ENCODE data around the gene STXBP5. TPM values are rescaled to one million over a fixed set of nuclear protein-coding genes. Genes with fewer than 3 reads are reported as not detected.

Gene STXBP5
- total RNA-seq, 1 donor from 2014 or later: 10.7 TPM

DNA sequence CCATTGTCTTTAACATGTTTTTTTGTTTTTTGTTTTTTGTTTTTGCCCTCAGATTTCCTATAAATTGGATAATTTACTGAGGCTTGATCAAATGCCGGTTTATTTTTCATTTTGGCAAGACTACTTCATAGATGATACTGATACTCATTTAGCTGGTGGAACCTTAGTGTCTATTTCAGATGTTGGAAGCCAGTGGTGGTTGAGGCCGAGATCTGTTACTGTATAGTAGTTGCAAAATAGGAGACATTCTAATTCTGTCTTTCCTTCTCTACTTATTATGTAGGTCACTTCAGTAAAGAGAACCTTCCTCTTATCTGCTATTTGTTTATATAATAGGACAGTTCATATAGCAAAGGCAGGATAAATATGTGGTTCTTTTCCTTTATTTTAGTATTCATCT is 63.4 kb downstream of the STXBP5 start:
- no peak for DNase-seq (ENCODE audit: low read depth, low spot score)
- H3K4me3 Mint-ChIP-seq: no peak overlapping the region
- peaks cover 18% of the 10 kb centered on the region for H3K36me3 Mint-ChIP-seq (ENCODE audit: low read depth)
- TF ChIP-seq, protein P1, sequence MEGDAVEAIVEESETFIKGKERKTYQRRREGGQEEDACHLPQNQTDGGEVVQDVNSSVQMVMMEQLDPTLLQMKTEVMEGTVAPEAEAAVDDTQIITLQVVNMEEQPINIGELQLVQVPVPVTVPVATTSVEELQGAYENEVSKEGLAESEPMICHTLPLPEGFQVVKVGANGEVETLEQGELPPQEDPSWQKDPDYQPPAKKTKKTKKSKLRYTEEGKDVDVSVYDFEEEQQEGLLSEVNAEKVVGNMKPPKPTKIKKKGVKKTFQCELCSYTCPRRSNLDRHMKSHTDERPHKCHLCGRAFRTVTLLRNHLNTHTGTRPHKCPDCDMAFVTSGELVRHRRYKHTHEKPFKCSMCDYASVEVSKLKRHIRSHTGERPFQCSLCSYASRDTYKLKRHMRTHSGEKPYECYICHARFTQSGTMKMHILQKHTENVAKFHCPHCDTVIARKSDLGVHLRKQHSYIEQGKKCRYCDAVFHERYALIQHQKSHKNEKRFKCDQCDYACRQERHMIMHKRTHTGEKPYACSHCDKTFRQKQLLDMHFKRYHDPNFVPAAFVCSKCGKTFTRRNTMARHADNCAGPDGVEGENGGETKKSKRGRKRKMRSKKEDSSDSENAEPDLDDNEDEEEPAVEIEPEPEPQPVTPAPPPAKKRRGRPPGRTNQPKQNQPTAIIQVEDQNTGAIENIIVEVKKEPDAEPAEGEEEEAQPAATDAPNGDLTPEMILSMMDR (conservative IDR thresholded peaks at IDR 0.05): no peak
- H3K27ac Mint-ChIP-seq (ENCODE audit: unreplicated experiment): no peak overlapping the region
- H3K27me3 Mint-ChIP-seq (ENCODE audit: low read depth): no peaks in the 10 kb centered on the region
- no peaks in the 10 kb centered on the region for H3K9me3 Mint-ChIP-seq
- no peaks in the 10 kb centered on the region for H3K4me1 Mint-ChIP-seq

DNA sequence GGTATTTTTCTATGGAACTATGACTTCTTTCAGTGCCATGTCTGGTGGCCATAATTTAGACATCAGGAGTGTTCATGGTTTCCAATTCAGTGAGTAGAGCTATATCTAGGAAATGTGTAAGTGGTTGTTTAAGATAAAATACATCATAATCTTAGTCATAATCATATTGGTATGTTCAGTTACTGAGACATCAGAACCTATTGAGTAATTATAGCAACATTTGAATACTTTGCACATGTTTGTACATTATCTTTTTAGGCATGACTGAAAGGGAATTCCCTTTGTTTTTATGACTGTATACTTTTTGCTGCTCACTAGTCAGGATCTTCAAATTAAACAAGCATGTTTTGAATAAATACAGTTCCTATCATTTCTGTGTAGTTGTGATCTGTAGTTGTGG is 64.0 kb downstream of the STXBP5 start:
- Mint-ChIP-seq H3K4me1 (no peaks in the 10 kb centered on the region), H3K27me3 (ENCODE audit: low read depth) (no peaks in the 10 kb centered on the region), H3K27ac (ENCODE audit: unreplicated experiment) (no peak overlapping the region), H3K36me3 (ENCODE audit: low read depth) (peaks cover 18% of the 10 kb centered on the region), H3K9me3 (no peaks in the 10 kb centered on the region), H3K4me3 (no peak overlapping the region)
- no peak for DNase-seq (ENCODE audit: low read depth, low spot score)
- TF ChIP-seq, protein P1 (conservative IDR thresholded peaks at IDR 0.05): no peak

DNA sequence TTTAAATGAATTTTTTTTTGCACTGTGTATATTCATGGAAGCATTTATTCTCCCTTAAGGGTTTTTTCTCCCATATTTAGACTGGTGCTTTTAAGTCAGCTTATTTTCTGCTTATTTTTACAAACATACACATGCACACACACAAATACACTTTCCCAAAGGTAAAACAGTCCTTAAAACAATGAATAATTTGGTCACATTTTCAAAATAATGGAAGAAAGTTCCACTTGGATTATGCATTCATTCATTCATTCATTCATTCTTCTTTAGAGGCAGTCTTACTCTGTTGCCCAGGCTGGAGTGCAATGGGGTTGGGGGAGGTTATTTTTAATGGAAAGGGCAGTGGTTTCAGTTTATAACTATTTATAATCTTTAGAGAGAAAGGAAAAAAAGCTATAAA is 69.8 kb downstream of the STXBP5 start:
- Mint-ChIP-seq H3K4me1 (no peaks in the 10 kb centered on the region), H3K27ac (ENCODE audit: unreplicated experiment) (no peak overlapping the region), H3K36me3 (ENCODE audit: low read depth) (peaks cover 19% of the 10 kb centered on the region), H3K9me3 (peaks cover 2% of the 10 kb centered on the region), H3K4me3 (no peak overlapping the region), H3K27me3 (ENCODE audit: low read depth) (no peaks in the 10 kb centered on the region)
- TF ChIP-seq, protein P1 (conservative IDR thresholded peaks at IDR 0.05): no peak
- DNase-seq (ENCODE audit: low read depth, low spot score): no peak

DNA sequence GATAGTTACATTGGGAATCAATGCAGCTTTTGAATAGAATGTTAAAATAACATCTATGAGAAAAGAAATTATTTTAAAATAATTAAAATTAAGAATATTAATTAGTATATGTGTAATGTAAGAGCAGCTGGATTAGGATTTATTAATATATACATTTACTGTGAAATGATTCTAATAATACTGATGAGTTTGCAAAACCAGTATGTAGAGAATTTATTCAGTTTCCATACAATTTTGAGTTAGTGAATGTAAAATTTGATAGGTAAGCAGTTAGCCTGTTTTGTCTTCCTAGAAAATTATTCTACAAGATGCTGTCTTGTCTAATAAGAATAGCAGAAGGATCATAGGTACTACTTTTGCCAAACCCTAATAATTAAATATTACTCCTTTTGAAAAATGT is 70.6 kb downstream of the STXBP5 start:
- Mint-ChIP-seq H3K4me3 (no peak overlapping the region), H3K36me3 (ENCODE audit: low read depth) (peaks cover 22% of the 10 kb centered on the region), H3K27ac (ENCODE audit: unreplicated experiment) (no peak overlapping the region), H3K27me3 (ENCODE audit: low read depth) (no peaks in the 10 kb centered on the region), H3K9me3 (peaks cover 2% of the 10 kb centered on the region), H3K4me1 (no peaks in the 10 kb centered on the region)
- TF ChIP-seq, protein P1 (conservative IDR thresholded peaks at IDR 0.05): no peak
- DNase-seq (ENCODE audit: low read depth, low spot score): no peak

DNA sequence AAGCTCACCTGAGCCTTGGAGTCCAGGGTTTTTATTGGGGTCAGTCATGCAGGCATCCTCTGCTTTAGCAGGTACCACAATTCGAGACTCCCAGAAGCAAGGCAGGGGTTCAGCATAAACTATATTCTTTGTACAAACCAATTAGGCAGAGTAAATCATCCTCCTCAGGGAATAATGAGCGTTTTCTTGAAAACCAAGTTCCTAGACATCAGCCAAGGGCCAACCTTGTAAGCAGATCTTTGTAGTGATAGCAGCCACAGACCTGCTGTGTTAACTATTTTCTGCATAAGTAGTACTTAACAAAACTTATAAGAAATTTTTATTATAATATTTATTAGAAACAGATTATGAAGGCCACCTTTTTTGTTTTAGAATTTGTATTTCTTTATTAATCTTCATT is 74.7 kb downstream of the STXBP5 start:
- no peaks in the 10 kb centered on the region for H3K4me1 Mint-ChIP-seq
- no peaks in the 10 kb centered on the region for H3K27me3 Mint-ChIP-seq (ENCODE audit: low read depth)
- peak overlapping the region; percentile 67 for H3K27ac Mint-ChIP-seq (ENCODE audit: unreplicated experiment)
- peaks cover 33% of the 10 kb centered on the region for H3K36me3 Mint-ChIP-seq (ENCODE audit: low read depth)
- peaks cover 2% of the 10 kb centered on the region for H3K9me3 Mint-ChIP-seq
- TF ChIP-seq, protein P1 (conservative IDR thresholded peaks at IDR 0.05): no peak
- H3K4me3 Mint-ChIP-seq: no peak overlapping the region
- no peak for DNase-seq (ENCODE audit: low read depth, low spot score)

DNA sequence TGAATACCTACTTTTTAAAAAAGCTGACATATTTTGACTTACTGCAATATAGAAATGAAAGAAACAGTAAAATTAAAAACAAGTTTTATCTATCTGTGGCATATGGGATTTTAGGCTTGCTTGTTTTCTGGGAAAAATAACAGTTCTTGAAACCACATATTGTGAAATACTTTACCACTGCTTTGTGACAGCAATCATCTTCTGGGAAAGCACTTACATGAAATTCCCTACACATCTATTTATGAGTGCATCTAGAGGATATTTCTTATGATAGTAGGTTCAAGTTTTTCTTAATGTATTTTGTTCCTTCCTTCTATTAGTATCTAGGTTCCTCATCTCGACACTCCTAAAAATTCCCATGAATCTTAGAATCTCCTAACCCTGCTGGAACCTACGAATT is 75.2 kb downstream of the STXBP5 start:
- TF ChIP-seq, protein P1 (conservative IDR thresholded peaks at IDR 0.05): no peak

More for the DNA sequence above, 75.2 kb downstream of the STXBP5 start:
- Mint-ChIP-seq H3K36me3 (ENCODE audit: low read depth) (peaks cover 33% of the 10 kb centered on the region), H3K9me3 (peaks cover 2% of the 10 kb centered on the region), H3K27me3 (ENCODE audit: low read depth) (no peaks in the 10 kb centered on the region), H3K4me3 (no peak overlapping the region), H3K4me1 (peaks cover under 1% of the 10 kb centered on the region), H3K27ac (ENCODE audit: unreplicated experiment) (no peak overlapping the region)
- no peak for DNase-seq (ENCODE audit: low read depth, low spot score)
